ENCODE measurements around the gene EPHA1.

EPHA1 gene

DNA sequence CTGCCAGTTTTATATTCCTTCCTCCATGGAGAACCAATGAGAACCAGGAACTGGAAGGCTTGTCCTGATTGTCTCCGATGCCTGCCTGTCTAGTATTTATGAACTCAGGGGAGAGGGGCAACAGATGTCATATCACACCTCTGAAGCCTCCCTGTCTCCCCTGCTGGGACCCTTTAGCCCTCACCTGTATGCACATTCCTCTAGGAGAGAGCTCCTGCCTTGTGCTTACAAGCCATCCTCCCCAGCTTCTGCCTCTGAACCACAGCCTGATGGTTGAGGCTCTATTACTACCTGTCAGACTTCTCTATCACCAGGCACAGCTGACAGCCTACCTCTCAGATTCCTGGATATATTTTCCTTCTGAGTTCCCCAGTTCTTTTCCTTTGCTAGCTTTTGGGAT is 40.3 kb downstream of the EPHA1 start:
- DNase-seq: no peak

DNA sequence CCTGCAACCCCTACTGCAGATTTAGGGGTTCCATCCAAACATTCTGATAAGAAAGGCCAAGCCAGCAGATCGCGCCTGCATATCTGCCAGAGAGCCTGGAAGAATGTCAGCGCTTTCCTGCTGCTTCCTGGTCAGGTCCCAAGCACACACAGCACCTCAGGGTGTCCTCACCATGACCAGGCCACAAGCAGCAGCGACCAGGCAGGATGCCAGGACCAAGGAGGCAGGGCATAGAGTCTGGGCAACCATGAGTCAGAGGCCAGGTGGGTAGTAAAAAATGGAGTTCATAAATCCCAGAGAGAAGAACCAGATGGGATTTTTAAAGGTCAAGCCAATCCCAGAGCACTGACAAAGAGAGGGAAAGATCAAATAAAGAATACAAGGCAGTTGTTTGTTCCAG is 40.7 kb downstream of the EPHA1 start:
- DNase-seq: no peak

DNA sequence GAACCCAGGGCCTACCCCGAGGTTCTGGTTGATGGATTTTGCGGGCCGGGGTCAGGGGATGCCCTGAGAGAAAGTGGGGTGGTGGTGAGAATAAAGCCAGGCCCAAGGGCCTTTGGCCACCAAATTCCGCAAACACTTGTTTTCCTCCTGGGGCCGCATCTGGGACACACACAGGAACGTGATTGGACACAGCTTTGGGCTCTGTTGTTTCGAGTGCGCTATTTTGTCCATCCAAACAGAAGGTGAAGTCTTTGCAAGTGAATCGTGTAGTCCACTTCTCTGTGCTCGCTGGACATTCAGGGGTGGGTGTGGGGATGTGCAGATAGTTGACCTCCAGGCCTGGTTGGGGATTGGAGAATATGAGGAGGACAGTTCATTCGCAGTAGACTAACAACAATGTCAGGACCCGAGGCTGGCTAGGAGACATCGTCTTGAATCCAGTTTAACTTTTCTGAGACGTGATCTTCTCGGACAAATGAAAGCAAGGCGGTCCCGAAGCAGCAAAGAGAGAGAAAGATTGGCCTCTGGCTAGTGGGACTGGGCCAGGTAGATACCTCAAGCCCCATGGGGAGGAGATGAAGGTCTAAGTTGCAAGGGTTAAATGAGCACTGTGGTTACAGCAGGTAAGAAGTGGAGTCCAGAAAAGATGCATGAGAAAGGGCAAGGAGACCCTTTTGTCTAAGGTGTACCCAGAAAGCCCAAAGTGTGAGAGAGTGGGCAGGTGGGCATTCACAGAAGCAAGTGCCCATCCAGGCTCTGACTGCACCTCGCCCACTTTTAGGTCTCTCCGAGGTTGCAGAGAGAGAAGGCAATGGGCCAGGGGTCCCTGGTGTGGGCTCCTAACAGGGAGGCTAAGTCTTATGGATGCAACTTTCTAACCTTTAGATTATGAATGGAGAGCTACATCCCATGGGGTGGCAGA is 45.4 kb downstream of the EPHA1 start:
- DNase-seq: no peak

DNA sequence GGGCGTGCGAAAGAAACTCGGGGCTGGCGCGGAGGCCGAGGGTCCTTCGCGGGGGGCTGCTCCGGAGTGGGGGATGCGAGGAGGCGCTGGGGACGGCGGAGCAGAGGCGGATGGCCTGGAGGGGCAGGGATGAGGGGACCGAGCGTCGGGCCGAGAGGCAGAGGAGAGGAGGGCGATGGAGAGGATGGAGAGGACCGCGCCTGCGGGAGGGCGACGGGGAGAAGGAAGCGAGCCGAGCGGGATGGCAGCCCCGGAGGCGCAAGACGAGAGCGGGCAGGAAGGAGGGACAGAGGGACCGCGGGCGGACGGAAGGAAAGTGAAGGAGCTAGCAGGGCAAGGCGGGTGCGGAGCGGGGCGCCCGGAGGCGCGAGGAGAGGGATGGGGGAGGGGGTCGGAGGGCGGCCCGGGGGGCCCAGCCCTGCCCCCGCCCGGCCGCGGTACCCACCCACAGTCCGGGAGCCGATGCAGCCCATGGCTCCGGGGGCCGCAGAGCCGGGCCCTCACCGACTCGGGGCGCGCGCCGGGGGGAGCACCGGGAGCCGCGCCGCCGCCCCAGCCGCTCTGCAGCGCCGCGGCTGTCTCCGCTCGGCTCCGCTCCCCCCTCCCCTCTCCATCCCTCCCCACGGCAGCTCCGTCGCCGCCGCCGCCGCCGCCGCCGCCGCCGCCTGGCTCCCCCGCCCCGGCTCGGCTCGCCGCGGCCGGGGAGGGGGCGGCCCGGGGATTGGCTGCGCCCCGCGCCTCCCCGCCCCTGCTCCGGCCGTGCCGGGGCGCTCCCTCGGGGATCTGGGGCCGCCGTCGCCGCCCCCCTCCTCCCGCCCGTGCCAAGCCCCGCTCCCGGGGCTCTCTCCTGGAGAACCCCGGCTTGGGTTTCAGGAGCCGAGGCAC is 46.3 kb downstream of the EPHA1 start, which contains the start of gene FAM131B:
TSS of gene FAM131B (minus strand) at position 583 of the 885 bp plus-strand sequence. CDS start at position 473, 110 bp downstream.
- DNase-seq: no peak

DNA sequence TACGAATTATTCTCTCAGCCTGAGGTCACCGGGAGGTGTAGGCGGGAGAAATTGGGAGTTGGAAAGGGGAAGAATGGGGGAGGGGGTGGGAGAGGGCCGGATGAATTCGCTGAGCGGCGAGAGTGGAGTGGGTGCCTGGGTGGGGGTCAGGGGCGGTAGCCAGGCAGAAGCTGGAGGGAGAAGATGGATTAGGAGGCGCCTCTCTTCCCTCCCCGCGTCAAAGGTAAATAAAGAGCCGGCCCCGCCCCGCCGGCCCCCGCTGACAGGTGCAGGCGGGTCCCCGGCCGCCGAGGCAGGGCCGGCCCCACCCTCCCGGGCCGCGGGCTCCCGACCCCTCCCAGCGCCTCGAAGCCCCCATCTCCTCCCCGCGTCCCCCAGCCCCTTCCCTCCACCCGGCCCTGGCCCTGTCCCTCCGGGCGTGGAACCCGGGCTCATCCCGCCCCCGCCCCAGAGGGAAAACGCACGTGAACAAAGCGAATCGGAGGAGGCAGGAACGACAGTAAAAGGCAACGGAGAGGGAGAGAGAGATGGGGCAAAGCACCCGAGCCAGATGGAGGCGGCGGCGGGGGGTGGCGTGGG is 47.0 kb downstream of the EPHA1 start:
- no peak for DNase-seq

DNA sequence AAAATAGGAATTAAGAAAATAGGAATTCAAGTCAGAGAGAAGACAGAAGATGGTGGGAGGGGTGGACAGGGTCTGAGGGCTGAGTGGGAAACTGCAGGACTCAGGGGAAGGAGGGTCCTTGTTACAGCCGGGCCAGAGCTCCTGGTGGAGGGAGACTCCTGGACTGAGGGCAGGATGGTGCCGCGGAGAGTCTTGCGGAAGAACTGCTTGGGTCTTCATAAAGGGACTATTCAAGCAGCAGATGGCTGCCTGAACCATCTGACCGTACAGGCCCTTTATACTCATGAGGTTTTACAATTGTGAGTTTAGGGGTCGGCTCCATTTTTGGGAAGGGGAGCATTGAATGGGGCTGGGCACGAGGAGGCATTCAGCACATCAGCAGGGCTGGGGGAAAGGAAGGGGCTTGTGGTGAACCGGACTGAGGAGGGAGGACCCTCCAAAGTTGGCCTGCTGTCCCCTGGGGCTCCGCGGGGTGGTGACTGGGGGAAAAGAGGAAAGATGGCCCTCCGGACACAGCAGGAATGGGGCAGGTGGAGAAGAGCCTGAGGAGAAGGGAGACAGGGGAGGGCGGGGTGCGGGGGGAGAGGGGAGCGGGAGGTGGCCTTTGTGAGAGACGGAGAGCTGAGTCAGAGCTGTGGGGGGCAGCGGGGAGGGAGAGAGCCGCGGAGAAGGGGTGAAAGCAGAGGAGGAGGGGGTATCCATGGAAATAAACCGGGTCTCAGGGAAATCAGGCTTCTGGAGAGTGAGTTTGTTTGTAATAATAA is 47.7 kb downstream of the EPHA1 start:
- DNase-seq: no peak

DNA sequence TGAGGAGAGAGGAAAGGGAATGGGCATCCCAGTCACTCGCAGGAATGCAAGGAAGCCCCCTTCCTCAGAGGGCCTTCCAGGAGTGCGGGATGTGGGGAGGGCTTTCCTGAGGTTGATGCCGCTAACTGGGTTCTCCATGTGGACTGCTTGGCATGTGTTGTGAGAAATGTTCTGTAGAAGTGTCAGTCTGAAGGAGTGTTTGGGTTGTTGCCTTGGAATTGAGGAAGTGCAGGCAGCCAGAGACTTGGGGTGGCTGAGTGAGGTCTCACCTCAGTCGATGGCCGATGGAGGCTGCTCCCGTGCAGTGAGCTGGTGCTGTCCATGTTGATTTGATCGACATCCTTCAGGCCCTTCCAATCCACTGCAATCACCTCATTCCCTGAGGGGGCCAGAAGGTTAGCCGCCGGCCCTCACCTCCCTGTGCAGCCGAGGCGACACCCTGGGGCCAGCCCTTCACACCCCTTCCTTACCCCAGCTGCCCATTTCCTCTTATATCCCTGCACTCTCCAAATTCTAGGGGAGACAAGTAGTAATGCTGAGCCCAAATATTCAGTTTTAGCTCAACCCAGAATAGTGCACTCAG is 48.8 kb downstream of the EPHA1 start:
- no peak for DNase-seq

DNA sequence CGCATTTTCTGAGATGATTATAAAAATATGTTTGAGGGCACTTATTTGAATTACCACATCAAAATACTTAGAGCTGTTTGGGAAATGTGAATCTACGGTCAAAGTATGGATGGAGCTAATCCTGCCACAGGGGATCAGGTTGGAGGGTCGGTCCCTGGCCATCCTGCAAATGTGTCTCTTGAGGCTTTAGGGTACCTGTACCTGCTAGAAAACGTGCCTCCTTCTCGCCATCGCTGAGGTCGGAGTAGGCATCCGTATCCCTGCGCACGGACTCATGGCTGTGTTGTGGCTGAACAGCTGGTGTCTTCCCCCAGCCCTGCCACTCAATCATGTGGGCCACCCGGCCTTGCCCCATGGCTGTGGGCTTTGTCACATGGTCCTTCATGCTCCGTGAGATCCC is 50.0 kb downstream of the EPHA1 start:
- DNase-seq: no peak

DNA sequence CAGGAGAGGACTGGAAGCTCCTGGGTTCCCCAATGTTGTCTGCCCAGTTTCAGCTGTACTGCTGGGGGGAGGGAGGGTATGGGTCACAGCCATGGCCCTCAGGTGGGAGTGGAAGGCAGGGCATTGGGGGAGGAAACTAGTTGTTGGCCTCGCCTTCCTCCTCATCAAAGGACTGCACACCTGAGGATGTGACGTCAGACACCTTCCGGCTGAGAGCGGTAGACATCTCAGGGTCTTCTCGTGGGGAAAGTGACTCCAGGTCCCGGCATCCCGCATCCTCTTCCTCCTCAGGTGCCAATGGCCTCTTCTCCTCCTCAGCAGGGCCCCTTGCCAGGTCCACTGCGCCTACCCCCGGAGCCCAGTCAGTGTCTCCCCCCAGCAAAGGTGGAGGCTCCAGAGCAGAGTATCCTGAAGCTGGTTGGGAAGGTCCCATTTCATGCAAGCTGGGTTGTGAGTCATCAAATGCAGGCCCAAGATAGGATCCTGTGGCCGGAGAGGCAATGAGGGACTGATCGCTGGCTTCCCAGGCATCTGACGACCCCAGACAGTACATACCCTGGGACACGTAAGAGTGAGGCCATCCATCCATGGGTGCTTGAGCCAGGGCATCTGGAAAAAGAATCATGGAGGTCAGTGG is 52.1 kb downstream of the EPHA1 start:
- no peak for DNase-seq

DNA sequence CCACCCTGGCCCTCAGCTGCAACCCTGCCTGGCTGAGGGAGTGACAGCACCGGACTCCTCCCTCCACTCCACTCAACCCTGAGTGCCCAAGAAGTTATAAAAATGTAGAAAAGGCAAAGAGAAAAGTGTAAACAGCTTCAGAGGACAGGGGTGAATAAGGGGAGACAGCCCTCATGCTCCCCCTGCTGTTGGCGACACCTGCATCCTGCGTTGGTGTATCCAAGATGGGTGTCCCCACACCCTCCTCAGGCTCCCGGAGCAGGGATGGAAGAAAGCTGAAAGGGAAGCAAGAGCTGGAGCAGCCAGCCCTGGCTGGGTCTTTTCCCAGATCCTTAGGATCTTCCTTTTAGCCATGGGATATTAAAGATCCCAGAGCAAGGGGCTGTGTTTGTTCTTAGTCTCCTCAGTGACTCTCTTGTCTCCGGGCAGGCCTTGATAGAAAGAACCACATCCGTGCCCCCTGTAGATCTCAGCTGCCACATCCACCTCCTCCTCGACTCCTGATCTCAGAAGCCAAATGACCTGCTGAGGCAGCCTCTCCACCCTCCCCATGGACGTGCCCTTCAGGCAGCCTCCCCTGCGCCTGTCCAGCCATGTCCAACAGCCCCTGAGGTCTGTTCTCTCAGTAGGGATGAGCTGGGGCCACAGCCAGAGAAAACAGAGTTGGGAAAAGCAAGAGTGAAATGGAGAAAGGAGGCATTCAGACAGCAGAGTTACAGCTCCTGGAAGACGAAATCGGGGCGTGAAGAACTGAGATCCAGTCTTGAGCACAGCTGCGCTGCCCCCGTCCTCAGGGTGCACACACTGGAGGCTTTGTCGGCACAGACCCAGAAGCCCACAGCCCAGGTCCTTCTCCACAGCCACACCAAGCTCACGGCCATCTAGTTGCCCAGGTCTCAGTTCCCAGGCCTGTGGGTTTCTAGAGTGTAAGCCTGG is 52.9 kb downstream of the EPHA1 start:
- DNase-seq: no peak

DNA sequence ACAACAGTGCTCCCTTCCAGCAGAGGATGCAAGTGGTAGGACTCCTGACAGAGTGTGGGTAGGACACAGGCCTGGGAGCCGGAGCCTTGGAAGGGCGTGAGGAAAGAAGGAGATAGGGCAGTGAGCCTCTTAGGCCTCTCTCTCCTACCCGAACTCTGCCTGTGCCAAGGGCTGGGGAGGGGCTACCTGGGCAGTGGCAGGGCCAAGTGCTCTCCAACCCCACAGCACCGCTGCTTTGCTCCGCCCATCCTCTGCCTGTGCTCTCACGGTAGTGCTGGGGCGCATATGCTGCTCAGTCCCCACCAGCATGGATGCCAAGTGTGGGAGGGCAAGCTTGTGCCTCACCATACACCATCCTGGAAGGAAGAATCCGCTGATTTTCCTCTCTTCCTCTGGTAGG is 53.7 kb downstream of the EPHA1 start:
- DNase-seq: no peak

DNA sequence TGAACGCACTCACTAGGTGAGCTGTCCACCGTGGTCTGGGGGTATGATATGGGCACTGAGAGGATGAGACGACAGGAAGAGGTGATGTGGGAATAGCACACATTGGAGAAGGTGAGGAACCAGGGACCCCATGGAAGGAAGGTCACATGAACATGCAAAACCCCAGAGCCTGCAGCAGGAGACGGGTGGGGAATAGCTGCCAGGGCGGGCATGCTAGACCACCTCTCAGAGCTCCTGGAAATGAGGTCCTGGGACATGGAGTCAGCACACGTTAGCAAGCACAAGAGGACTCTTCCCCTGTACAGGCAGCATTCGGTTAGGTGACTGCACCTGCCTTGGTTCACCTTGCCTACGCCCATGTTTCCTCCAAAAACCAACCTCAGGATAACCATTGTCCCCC is 54.3 kb downstream of the EPHA1 start:
- no peak for DNase-seq

DNA sequence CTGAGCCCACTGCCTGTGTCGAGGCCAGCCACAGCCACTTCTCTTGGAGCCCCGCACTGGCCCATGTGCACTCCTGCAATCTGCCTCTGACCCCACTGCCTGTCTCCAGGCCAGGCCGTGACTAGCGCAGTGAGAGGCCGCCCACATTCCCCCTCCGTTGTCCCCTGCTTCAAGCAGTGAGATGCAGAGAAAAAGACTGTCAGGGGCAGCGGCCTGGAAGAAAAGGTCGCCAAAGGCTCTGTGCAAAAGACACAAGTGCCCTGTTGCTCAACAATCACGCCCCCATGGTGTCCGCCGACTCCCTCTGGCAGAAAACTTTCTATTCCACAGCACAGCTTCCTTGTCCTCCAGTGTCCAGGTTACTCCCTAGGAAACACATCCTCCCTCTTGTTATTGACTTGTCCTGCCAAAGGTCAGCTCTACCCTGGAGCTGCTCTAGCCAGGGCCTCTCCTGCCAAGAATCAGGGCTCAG is 56.1 kb downstream of the EPHA1 start:
- no peak for DNase-seq

DNA sequence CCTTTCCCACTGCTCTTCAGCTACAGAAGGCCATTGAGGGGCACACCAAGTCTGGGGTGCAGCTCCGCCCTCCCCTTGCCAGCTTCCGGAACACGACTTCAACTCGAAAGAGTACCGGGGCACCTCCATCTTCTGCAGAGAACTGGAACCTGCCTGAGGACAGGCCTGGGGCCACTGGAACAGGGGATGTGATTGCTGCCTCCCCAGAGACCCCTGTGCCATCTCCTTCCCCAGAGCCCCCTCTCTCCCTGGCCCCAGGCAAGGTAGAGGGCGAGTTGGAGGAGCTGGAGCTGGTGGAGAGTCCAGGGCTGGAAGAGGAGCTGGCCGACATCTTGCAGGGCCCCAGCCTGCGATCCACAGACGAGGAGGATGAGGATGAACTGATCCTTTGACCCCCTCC is 57.1 kb downstream of the EPHA1 start:
- DNase-seq: no peak

DNA sequence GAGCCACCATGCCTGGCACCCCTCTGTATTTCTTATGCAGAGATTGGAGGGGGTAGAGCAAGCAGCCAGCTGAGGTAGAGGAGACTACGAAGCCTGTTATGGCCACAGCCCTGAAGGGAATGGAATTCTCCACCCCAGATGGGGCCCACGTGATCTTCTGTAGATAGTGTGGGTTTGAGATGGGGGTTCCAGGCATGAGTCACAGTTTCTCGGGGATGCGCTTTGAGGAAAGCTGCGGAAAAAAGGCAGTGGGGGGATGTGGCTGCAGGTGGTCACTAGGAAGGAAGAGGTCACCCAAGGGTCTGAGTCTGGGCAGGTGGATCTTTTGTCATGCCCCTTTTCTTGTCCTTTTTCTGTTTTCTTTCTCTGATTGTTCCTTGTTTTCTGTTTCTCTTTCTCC is 57.6 kb downstream of the EPHA1 start:
- no peak for DNase-seq

DNA sequence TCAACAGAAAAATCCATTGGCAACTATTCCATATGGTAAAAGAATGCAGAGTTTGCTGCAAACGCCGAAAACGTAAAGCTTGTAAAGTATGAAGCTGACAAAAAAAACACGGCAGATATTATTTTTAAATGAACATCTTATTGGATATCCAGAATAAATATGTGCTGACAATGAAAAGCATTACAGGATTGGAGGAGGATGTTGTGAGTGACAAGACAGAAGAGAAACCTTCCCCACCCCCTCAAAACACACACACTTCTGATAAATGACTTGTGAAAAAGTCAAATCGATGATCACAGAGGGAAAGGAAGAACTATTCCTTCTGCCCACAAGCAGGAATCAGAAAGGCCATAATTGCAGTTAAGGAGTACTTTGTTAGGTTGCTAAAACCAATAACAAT is 60.7 kb downstream of the EPHA1 start:
- DNase-seq: no peak

DNA sequence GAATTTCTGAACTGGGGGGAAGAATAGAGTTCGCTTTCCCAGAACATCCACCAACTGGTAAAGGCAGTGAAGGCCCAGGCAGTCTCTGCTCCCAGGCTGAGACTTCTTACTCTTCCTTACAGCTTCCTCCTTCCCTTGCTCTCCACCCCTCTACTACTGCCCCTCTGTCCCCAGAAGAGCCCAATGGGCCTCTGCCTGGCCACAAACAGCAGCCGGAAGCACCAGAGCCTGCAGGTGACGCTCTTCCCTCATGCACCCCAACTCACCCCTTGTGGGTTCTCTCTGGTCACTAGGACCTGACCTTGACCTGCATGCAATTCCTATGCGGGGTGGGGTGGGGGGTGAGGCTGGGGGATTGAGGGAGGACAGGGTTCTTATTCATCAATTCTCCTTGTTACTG is 62.6 kb downstream of the EPHA1 start:
- DNase-seq: no peak

DNA sequence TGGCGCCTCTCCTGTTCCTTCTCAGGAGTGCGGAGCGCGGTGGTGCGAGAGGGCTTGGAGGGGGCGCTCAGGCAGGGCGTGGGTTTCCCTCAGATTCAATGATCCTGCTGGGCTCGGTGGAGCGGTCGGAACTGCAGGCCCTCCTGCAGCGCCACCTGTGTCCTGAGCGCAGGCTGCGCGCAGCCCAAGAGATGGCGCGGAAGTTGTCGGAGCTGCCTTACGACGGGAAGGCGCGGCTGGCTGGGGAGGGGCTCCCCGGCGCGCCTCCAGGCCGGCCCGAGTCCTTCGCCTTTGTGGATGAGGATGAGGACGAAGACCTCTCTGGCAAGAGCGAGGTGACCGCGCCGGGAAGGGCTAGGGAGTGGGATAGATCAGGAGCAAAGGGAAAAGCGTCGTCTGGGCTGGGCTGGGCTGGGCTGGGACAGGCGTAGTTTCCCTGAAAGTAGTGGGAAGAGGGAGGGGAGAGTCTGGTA is 63.2 kb downstream of the EPHA1 start:
- DNase-seq: no peak

DNA sequence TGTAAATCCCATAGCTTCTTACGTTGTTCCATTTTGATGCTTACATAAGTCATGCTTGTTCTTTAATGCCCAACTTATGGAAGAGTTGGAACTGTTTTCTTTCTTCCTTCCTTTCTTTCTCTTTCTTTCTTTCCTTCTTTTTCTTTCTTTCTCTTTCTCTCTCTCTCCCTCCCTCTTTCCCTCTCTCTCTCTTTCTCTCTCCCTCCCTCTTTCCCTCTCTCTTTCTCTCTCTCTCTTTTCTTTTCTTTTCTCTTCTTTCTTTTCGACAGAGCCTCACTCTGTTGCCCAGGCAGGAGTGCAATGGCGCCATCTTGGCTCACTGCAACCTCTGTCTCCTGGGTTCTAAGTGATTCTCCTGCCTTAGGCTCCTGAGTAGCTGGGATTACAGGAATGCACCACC is 65.1 kb downstream of the EPHA1 start:
- no peak for DNase-seq

DNA sequence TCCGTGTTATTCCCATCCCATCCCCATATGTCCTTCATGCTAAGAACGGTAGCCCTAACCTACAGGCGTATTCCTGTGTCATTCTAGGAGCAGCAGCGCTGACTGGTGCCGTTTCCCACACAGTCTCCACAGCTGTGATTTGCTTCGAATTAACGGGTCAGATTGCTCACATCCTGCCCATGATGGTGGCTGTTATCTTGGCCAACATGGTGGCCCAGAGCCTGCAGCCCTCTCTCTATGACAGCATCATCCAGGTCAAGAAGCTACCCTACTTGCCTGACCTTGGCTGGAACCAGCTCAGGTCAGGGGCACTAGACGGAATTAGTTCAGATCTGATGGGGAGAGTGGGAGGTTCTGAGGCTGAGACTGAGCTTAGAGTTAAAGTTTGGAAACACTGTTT is 66.8 kb downstream of the EPHA1 start:
- DNase-seq: no peak

Data from SIG-M5 (cell line).